ENCODE results near the gene RPL41. TPM values are rescaled to one million over a fixed set of nuclear protein-coding genes. Genes with fewer than 3 reads are reported as not detected.

Gene RPL41
- total and polyA plus RNA-seq, 4 donors, result 979 to 2,155 (median 1,482) TPM

DNA sequence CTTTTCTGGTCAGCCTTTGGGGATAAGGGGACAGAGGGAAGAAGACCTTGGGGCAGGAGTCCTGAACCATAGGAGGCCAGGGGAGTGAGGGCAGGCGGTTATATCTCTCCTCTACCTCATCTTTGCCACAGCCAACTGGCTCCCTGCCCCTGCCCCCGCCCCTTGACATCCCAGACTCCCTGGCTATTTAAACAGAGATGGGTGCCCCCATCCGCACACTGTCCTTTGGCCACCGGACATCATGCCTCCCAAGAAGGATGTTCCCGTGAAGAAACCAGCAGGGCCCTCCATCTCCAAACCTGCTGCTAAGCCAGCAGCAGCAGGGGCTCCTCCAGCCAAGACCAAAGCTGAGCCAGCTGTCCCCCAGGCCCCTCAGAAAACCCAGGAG, 37.2 kb downstream of the RPL41 start:
- H3K27ac ChIP-seq (ENCODE audit: low read depth in 1 of 2, low read length in 2 of 2), result no peak overlapping the region
- no peaks in the 10 kb centered on the region for H3K27me3 ChIP-seq (ENCODE audit: control insufficient read depth in 4 of 4, insufficient read depth in 4 of 4, low read length in 3 of 4)
- H3K9me3 ChIP-seq (ENCODE audit: control insufficient read depth in 4 of 4, low read length in 3 of 4), result no peaks in the 10 kb centered on the region
- no peaks in the 10 kb centered on the region for H3K36me3 ChIP-seq (ENCODE audit: control insufficient read depth in 4 of 4, insufficient read depth in 3 of 4, low read depth in 1 of 4, low read length in 3 of 4)
- TF ChIP-seq EGR1 (IDR thresholded peaks at IDR 0.05; ENCODE audit: low read depth in 2 of 2), result no peak
- no peak for TF ChIP-seq JUND (IDR thresholded peaks at IDR 0.05)
- TF ChIP-seq, protein P1, sequence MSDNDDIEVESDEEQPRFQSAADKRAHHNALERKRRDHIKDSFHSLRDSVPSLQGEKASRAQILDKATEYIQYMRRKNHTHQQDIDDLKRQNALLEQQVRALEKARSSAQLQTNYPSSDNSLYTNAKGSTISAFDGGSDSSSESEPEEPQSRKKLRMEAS (IDR thresholded peaks at IDR 0.05), result no peak
- no peak for TF ChIP-seq NR2F2 (IDR thresholded peaks at IDR 0.05)
- no peak for TF ChIP-seq RXRA (IDR thresholded peaks at IDR 0.05)
- no peak for TF ChIP-seq TAF1 (conservative IDR thresholded peaks at IDR 0.05)
- TF ChIP-seq, protein P2, sequence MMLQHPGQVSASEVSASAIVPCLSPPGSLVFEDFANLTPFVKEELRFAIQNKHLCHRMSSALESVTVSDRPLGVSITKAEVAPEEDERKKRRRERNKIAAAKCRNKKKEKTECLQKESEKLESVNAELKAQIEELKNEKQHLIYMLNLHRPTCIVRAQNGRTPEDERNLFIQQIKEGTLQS (IDR thresholded peaks at IDR 0.05), result no peak
- TF ChIP-seq FOXA1 (IDR thresholded peaks at IDR 0.05), result no peak
- TF ChIP-seq HNF4A (conservative IDR thresholded peaks at IDR 0.05), result no peak
- TF ChIP-seq FOXA2 (IDR thresholded peaks at IDR 0.05), result no peak
- 86% methylated on average over 5 of the region's 5 CpGs for WGBS
- peaks cover 9 to 37% (median 28%) of the 10 kb centered on the region in 4 donors for H3K4me1 ChIP-seq (ENCODE audit: control insufficient read depth in 4 of 4, insufficient read depth in 4 of 4, low read length in 3 of 4)
- H3K4me3 ChIP-seq (ENCODE audit: low read depth in 1 of 3, low read length in 3 of 3), result no peak overlapping the region
- no peak overlapping the region for H3K9ac ChIP-seq (ENCODE audit: low read depth in 1 of 2, low read length in 2 of 2)
- DNase-seq (ENCODE audit: low spot score), result no peak

DNA sequence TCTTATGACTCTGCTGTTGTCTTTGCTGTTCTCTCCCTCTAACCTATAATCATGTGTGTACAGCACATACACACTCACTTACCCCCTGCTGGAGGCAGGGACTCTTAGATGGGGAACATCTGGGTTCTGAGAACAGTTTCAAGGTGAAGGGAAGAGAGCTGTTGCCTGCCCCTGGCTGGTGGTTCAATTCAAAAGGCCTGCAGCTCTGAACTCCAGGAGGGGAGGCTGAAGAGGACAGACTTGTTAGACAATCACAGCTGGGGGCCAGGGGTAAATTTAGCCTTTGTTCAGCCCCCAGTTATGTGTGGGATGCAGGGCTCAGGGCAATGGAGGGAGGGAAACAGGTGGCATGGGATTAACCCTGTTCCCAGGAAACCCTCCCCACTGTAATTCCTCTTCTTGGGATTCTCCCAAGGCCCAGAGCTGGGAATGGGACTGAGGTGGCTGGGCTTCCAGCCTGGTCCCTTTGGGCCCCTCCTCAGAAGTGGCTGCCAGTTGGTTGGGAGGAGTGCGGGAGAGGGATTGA, 37.9 kb downstream of the RPL41 start:
- no peak for TF ChIP-seq HNF4A (conservative IDR thresholded peaks at IDR 0.05)
- no peak for TF ChIP-seq GABPA (IDR thresholded peaks at IDR 0.05 in 1 of 2, conservative IDR thresholded peaks at IDR 0.05 in 1 of 2)
- no peak for TF ChIP-seq RAD21 (IDR thresholded peaks at IDR 0.05)
- TF ChIP-seq TAF1 (conservative IDR thresholded peaks at IDR 0.05), result no peak
- no peaks in the 10 kb centered on the region for H3K9me3 ChIP-seq (ENCODE audit: control insufficient read depth in 4 of 4, low read length in 3 of 4)
- WGBS, result 100% methylated on average over 1 of the region's 1 CpG
- H3K27me3 ChIP-seq (ENCODE audit: control insufficient read depth in 4 of 4, insufficient read depth in 4 of 4, low read length in 3 of 4), result no peaks in the 10 kb centered on the region
- no peak overlapping the region for H3K4me3 ChIP-seq (ENCODE audit: low read depth in 1 of 3, low read length in 3 of 3)
- H3K36me3 ChIP-seq (ENCODE audit: control insufficient read depth in 4 of 4, insufficient read depth in 3 of 4, low read depth in 1 of 4, low read length in 3 of 4), result no peaks in the 10 kb centered on the region
- no peak overlapping the region for H3K9ac ChIP-seq (ENCODE audit: low read depth in 1 of 2, low read length in 2 of 2)
- peaks cover 9 to 43% (median 33%) of the 10 kb centered on the region in 4 donors for H3K4me1 ChIP-seq (ENCODE audit: control insufficient read depth in 4 of 4, insufficient read depth in 4 of 4, low read length in 3 of 4)
- no peak for DNase-seq (ENCODE audit: low spot score)
- no peak overlapping the region for H3K27ac ChIP-seq (ENCODE audit: low read depth in 1 of 2, low read length in 2 of 2)

DNA sequence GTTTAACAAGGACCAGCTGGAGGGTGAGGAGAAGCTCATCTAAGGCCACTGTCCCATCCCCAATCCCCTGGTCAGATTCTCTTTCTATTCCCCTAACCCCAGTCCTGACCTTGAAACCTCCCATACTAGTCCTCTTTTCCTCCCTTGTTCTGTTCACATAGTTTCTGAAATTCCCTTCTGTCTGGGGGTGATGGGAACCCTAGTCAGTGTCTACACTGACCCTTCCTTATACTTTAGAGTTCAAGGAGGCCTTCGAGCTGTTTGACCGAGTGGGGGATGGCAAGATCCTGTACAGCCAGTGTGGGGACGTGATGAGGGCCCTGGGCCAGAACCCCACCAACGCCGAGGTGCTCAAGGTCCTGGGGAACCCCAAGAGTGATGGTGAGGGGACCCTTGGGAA, 38.4 kb downstream of the RPL41 start:
- TF ChIP-seq, protein P3, sequence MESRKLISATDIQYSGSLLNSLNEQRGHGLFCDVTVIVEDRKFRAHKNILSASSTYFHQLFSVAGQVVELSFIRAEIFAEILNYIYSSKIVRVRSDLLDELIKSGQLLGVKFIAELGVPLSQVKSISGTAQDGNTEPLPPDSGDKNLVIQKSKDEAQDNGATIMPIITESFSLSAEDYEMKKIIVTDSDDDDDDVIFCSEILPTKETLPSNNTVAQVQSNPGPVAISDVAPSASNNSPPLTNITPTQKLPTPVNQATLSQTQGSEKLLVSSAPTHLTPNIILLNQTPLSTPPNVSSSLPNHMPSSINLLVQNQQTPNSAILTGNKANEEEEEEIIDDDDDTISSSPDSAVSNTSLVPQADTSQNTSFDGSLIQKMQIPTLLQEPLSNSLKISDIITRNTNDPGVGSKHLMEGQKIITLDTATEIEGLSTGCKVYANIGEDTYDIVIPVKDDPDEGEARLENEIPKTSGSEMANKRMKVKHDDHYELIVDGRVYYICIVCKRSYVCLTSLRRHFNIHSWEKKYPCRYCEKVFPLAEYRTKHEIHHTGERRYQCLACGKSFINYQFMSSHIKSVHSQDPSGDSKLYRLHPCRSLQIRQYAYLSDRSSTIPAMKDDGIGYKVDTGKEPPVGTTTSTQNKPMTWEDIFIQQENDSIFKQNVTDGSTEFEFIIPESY (IDR thresholded peaks at IDR 0.05), result no peak
- TF ChIP-seq JUND (IDR thresholded peaks at IDR 0.05), result no peak
- no peak for TF ChIP-seq YY1 (IDR thresholded peaks at IDR 0.05)
- TF ChIP-seq HNF4A (conservative IDR thresholded peaks at IDR 0.05), result no peak
- peaks cover 0 to under 1% (median under 1%) of the 10 kb centered on the region in 4 donors for H3K36me3 ChIP-seq (ENCODE audit: control insufficient read depth in 4 of 4, insufficient read depth in 3 of 4, low read depth in 1 of 4, low read length in 3 of 4)
- H3K27me3 ChIP-seq (ENCODE audit: control insufficient read depth in 4 of 4, insufficient read depth in 4 of 4, low read length in 3 of 4), result no peaks in the 10 kb centered on the region
- H3K9me3 ChIP-seq (ENCODE audit: control insufficient read depth in 4 of 4, low read length in 3 of 4), result no peaks in the 10 kb centered on the region
- H3K27ac ChIP-seq (ENCODE audit: low read depth in 1 of 2, low read length in 2 of 2), result no peak overlapping the region
- no peak overlapping the region for H3K4me3 ChIP-seq (ENCODE audit: low read depth in 1 of 3, low read length in 3 of 3)
- peaks cover 9 to 49% (median 37%) of the 10 kb centered on the region in 4 donors for H3K4me1 ChIP-seq (ENCODE audit: control insufficient read depth in 4 of 4, insufficient read depth in 4 of 4, low read length in 3 of 4)
- 89% methylated on average over 5 of the region's 5 CpGs for WGBS
- no peak for DNase-seq (ENCODE audit: low spot score)
- no peak overlapping the region for H3K9ac ChIP-seq (ENCODE audit: low read depth in 1 of 2, low read length in 2 of 2)

All from liver (tissue), 9 donors.